ENCODE measurements around the gene TMSB10. TPM values are rescaled to one million over a fixed set of nuclear protein-coding genes. Genes with fewer than 3 reads are reported as not detected.

Gene TMSB10
- total RNA-seq, 2 experiments from 2014 or later, result 1,772 to 1,864 TPM

DNA sequence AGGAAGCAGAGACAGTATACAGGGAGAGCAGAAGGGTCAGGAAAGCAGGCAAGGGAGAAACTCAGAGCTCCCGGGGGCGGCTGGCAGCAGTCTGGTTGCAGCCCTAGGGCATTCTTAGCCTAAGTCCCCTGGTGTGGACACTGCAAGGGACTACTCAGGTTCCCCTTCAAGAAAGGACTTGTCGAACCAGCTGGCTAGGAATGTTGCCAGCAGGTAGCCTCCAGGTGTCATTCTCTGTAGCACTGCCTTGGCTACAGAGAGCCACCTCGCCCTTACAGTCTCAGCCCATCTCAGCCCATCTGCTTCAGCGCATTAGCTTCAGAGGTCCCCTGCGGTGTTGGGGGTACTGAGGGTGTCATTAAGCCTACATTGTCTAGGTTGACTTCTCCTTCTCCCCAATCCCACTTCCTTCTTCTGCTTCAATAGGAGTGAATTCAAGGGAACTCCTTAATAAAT is 11.3 kb upstream of the TMSB10 start:
- H3K27me3 Mint-ChIP-seq (ENCODE audit: low read depth), result no peaks in the 10 kb centered on the region
- peak overlapping the region; percentile 91 for H3K27ac Mint-ChIP-seq
- intact Hi-C loops (cut with micrococcal nuclease), result no loop called here
- CTCF ChIA-PET, result interaction anchor here (0.5 to 3.3 kb wide), 5 partner anchors 12 to 108 kb away, joined by 3 to 23 read pairs (median 4); no protein-coding TSS in a partner anchor
- H3K4me1 Mint-ChIP-seq (ENCODE audit: low read depth), result peaks cover 60% of the 10 kb centered on the region
- peak overlapping the region; percentile 59 for H3K4me3 Mint-ChIP-seq
- no peaks in the 10 kb centered on the region for H3K36me3 Mint-ChIP-seq (ENCODE audit: low read depth)
- peak; percentile 26 for DNase-seq
- no peaks in the 10 kb centered on the region for H3K9me3 Mint-ChIP-seq

DNA sequence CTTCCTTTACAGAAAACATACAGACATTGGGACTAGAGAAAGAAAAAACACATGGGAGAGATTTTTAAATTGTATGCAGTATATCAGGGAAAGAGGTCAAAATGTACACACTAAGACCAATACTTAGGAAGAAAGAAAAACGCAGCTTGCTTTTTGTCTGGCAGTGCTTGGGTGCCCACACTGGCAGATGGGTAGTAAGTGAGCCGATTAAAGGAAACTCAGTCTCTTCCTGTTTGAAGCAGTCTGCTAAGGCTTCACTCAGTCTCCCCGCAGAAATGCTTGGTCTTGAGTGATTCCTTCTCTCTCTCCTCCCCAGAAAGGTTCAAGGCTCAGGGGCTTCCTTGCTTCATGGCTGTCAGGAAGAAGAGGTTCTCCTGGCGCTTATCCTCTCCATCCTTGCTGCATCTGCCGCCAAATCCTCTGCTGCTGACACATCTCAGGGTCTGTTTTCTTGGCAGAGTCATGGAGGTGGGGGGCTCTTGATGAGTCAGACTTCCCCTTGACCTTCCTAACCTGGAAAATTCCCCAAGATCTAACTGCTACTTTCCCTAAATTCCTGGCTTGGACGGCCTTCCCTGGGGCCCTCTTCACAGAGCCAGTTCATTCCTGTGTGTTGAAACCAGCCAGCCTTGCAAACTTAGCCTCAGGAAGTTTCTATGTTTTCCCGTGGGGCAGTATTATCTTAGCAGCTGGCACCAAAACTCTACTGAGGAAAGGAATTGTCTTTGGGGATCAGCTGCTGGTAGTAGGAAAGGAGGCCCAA is 10.5 kb upstream of the TMSB10 start:
- DNase-seq, result peak; percentile 44
- no peaks in the 10 kb centered on the region for H3K9me3 Mint-ChIP-seq
- intact Hi-C loops (cut with micrococcal nuclease), result no loop called here
- peak overlapping the region; percentile 91 for H3K27ac Mint-ChIP-seq
- CTCF ChIA-PET, result interaction anchor here (1.2 to 3.3 kb wide), 4 partner anchors 12 to 107 kb away, joined by 3 to 23 read pairs (median 7); no protein-coding TSS in a partner anchor
- H3K4me3 Mint-ChIP-seq, result peak overlapping the region; percentile 59
- peaks cover 60% of the 10 kb centered on the region for H3K4me1 Mint-ChIP-seq (ENCODE audit: low read depth)
- H3K36me3 Mint-ChIP-seq (ENCODE audit: low read depth), result no peaks in the 10 kb centered on the region
- no peaks in the 10 kb centered on the region for H3K27me3 Mint-ChIP-seq (ENCODE audit: low read depth)

DNA sequence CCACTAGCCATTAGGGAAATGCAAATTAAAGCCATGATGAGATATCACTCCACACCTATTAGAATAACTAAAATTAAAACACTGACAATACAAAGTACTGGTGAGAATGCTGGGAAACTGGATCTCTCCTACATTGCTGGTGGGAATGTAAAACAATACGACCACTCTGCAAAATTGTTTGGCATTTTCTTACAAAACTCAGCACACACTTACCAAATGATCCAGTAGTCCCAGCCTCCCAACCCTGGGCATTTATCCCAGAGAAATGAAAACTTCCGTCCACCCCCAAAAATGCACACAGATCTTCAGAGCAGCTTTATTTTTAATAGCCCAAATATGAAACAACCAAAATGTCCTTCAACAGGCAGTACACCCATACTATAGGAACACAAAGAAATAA is 8.9 kb upstream of the TMSB10 start:
- CTCF ChIA-PET, result interaction anchor here (2.6 kb wide), 1 partner anchor 29 kb away, joined by 10 read pairs; no protein-coding TSS in a partner anchor
- peaks cover 54% of the 10 kb centered on the region for H3K4me1 Mint-ChIP-seq (ENCODE audit: low read depth)
- intact Hi-C loops (cut with micrococcal nuclease), result no loop called here
- H3K36me3 Mint-ChIP-seq (ENCODE audit: low read depth), result no peaks in the 10 kb centered on the region
- H3K9me3 Mint-ChIP-seq, result no peaks in the 10 kb centered on the region
- no peak overlapping the region for H3K27ac Mint-ChIP-seq
- no peaks in the 10 kb centered on the region for H3K27me3 Mint-ChIP-seq (ENCODE audit: low read depth)
- no peak for DNase-seq
- no peak overlapping the region for H3K4me3 Mint-ChIP-seq

DNA sequence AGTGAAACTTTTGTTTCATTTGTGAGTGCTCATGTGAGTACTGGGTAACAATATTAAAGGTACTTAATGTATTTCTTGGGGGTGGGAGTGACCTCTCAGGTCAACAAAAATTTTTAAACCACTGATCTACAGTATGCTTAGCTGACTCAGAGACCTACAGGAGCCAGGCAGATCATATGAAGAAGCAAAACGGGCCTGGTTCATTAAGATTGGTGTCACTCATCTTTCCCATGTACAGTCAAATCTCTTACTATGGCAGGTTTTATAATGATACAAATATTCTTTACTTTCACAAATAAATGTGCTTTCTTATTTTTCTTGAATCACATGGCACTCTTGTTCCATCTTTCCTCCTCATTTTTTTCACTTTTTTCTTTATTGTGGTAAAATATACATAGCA is 7.7 kb upstream of the TMSB10 start:
- peaks cover 57% of the 10 kb centered on the region for H3K4me1 Mint-ChIP-seq (ENCODE audit: low read depth)
- CTCF ChIA-PET, result interaction anchor here (2.6 kb wide), 2 partner anchors 9 to 28 kb away, joined by 10 read pairs; no protein-coding TSS in a partner anchor
- no peaks in the 10 kb centered on the region for H3K27me3 Mint-ChIP-seq (ENCODE audit: low read depth)
- peak overlapping the region; percentile 96 for H3K27ac Mint-ChIP-seq
- H3K4me3 Mint-ChIP-seq, result no peak overlapping the region
- intact Hi-C loops (cut with micrococcal nuclease), result loop anchor here (1.0 to 2.0 kb wide), 3 partner anchors 9 to 15 kb away; no protein-coding TSS in a partner anchor
- H3K9me3 Mint-ChIP-seq, result no peaks in the 10 kb centered on the region
- no peaks in the 10 kb centered on the region for H3K36me3 Mint-ChIP-seq (ENCODE audit: low read depth)
- DNase-seq, result peak; percentile 33

DNA sequence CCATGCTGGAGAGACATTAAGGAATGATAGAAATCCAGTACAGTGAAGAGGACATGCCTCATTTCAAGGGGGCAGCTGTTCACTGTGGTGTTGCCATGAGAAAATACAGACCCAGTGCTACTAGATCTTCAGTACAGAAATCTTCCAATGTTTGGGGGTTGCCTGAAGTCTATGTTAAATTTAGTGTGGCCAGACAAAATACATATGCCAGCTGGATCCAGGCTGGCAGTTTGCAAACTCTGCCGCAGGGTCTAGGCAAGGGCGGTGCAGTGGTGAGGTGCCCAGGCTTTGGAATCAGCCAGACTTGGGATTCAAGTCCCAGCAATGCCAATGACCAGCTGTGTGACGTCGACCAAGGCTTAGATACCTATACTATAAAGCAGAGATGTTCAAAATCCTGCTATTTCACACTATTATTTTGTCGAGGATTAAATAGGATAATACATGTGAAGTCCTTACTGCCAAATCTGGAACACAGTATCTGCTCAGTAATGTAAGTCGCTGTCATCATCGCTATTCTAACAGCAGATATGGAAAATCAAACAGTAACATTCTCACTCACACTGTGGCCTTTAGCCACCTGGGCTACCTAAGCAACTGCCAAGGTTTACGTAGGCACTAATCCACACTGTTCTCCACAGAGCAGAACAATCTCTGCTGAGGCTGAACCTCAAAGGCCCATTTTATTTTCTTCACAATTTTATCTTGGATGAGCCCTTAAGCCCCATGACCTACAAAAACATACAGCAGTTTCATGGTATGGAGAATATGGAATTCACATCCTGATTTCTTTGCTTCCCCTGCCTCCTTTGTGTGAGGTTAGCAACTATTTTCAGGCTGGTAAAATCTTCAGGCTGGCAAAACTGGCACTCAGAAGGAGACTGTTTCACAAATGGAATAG is 5.9 kb upstream of the TMSB10 start:
- Mint-ChIP-seq H3K27ac (peak overlapping the region; percentile 96), H3K27me3 (ENCODE audit: low read depth) (no peaks in the 10 kb centered on the region), H3K36me3 (ENCODE audit: low read depth) (no peaks in the 10 kb centered on the region), H3K4me3 (no peak overlapping the region), H3K4me1 (ENCODE audit: low read depth) (peaks cover 62% of the 10 kb centered on the region), H3K9me3 (no peaks in the 10 kb centered on the region)
- DNase-seq, result no peak
- intact Hi-C loops (cut with micrococcal nuclease), result loop anchor here (2.0 kb wide), 1 partner anchor 17 kb away; no protein-coding TSS in a partner anchor
- CTCF ChIA-PET, result interaction anchor here (0.6 to 2.6 kb wide), 4 partner anchors 11 to 35 kb away, joined by 3 to 10 read pairs (median 9); no protein-coding TSS in a partner anchor

DNA sequence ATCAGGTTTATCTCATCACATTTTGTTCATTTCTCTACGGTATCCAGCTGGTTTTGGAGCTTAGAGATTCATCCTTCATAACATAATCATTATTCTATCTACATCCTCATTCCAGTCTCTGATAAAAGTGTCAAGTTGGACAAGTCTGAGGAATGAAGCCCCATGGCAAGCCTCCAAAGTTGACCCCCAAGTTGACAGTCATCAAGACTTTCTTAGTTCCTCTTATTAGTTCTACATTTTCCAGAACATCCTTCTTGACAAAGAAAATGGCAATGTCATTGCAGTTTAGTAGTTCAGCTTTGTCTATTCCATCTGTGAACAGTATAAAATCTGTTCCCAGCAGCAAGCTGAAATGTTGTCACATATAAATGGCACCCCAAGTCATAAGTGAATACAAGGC is 4.5 kb upstream of the TMSB10 start:
- no peak for DNase-seq
- H3K9me3 Mint-ChIP-seq, result no peaks in the 10 kb centered on the region
- CTCF ChIA-PET, result interaction anchor here (0.9 to 1.4 kb wide), 3 partner anchors 19 to 25 kb away, joined by 4 to 6 read pairs (median 5); no protein-coding TSS in a partner anchor
- H3K4me1 Mint-ChIP-seq (ENCODE audit: low read depth), result peaks cover 53% of the 10 kb centered on the region
- H3K27ac Mint-ChIP-seq, result no peak overlapping the region
- peaks cover 2% of the 10 kb centered on the region for H3K36me3 Mint-ChIP-seq (ENCODE audit: low read depth)
- no peak overlapping the region for H3K4me3 Mint-ChIP-seq
- intact Hi-C loops (cut with micrococcal nuclease), result no loop called here
- no peaks in the 10 kb centered on the region for H3K27me3 Mint-ChIP-seq (ENCODE audit: low read depth)

DNA sequence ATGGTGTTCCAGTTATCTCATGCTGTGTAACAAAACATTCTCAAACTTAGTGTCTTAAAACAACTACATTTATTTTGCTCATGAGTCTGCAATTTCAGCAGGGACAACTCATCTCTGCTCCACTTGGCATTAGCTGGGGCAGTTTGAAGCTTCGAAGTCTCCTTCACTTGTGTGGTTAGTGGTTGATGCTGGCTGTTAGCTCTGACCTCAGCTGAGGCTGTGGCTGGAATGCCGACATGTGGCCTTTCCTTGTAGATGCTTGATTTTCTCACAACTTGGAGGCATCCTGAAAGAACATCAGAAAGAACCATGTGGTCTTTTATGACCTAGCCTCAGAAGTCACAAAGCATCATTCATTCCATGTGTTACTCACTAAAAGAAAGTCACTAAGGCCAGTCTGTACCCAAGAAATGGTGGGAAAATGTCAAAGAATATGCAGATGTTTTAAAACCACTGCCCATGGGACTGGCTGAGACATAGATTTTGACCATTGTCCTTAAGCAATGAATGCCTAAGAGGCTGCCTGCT is 3.8 kb upstream of the TMSB10 start:
- DNase-seq, result no peak
- Mint-ChIP-seq H3K4me1 (ENCODE audit: low read depth) (peaks cover 47% of the 10 kb centered on the region), H3K36me3 (ENCODE audit: low read depth) (peaks cover 8% of the 10 kb centered on the region), H3K27ac (no peak overlapping the region), H3K27me3 (ENCODE audit: low read depth) (no peaks in the 10 kb centered on the region), H3K4me3 (no peak overlapping the region), H3K9me3 (no peaks in the 10 kb centered on the region)
- intact Hi-C loops (cut with micrococcal nuclease), result no loop called here
- CTCF ChIA-PET, result interaction anchor here (0.9 to 1.4 kb wide), 4 partner anchors 13 to 45 kb away, joined by 3 to 5 read pairs (median 4); no protein-coding TSS in a partner anchor

DNA sequence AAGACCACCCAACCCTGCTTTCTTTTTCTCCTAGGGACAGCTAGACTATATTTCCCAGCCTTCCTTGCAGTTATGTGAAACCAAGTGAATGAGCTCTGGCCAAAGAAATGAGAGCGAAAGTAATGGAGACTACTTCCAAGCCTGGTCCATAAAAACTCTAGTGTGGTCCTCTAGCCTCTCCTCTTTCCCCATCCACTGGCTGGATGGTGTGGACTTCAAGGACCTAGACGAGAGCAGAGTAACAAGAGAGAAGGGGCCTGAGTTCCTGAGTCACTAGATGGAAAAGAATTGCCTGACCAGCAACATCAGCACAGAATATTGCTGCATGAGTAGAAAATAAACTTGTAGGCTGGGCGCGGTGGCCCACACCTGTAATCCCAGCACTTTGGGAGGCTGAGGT is 2.9 kb upstream of the TMSB10 start:
- CTCF ChIA-PET, result interaction anchor here (0.9 to 1.2 kb wide), 3 partner anchors 14 to 44 kb away, joined by 3 read pairs; no protein-coding TSS in a partner anchor
- H3K27ac Mint-ChIP-seq, result no peak overlapping the region
- H3K36me3 Mint-ChIP-seq (ENCODE audit: low read depth), result peaks cover 16% of the 10 kb centered on the region
- no peak overlapping the region for H3K4me3 Mint-ChIP-seq
- H3K4me1 Mint-ChIP-seq (ENCODE audit: low read depth), result peaks cover 47% of the 10 kb centered on the region
- no peaks in the 10 kb centered on the region for H3K27me3 Mint-ChIP-seq (ENCODE audit: low read depth)
- intact Hi-C loops (cut with micrococcal nuclease), result no loop called here
- no peaks in the 10 kb centered on the region for H3K9me3 Mint-ChIP-seq
- DNase-seq, result no peak

DNA sequence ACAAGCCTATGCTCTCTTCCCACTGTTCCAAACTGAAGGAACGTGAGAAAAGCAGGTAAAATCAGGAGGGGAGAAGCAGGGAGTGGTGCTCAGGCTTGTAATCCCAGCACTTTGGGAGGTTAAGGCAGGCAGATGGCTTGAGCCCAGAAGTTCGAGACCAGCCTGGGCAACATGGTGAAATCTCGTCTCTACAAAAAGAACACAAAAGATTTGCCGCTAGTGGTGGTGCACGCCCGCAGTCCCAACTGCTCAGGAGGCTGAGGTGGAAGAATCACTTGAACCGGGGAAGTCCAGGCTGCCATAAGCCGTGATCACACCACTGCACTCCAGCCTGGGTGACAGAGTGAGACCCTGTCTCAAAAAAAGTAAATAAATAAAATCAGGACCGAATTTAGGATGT is 1.3 kb upstream of the TMSB10 start:
- no peak overlapping the region for H3K27ac Mint-ChIP-seq
- intact Hi-C loops (cut with micrococcal nuclease), result no loop called here
- peaks cover 1% of the 10 kb centered on the region for H3K9me3 Mint-ChIP-seq
- peaks cover 21% of the 10 kb centered on the region for H3K36me3 Mint-ChIP-seq (ENCODE audit: low read depth)
- peaks cover 46% of the 10 kb centered on the region for H3K4me1 Mint-ChIP-seq (ENCODE audit: low read depth)
- no peak for DNase-seq
- no peaks in the 10 kb centered on the region for H3K27me3 Mint-ChIP-seq (ENCODE audit: low read depth)
- CTCF ChIA-PET, result interaction anchor here (1.2 to 5.1 kb wide), 3 partner anchors 10 to 22 kb away, joined by 4 to 43 read pairs (median 28); no protein-coding TSS in a partner anchor
- peak overlapping the region; percentile 78 for H3K4me3 Mint-ChIP-seq

DNA sequence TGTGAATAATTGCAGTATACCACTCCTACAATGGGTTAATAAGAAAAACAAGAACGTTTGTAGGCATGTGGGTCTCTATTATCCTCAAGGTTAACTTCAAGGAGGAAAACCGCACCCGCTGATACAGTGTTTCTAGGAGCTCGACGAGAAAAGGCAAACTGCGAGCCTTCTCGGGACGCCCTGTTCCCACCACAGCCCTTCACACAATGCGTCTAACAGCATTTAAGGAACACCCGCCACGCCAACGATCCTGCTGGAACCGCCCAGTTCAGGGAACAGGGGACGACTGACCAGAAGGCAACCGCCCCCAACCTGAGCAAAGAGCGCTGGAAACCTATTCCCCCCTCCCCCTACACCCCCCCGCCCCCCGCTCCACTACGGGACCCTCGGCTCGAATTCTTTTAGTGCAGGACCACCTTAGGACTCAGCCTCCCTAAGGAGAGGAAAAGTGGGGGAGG is 710 bp upstream of the TMSB10 start:
- Mint-ChIP-seq H3K27me3 (ENCODE audit: low read depth) (no peaks in the 10 kb centered on the region), H3K4me3 (peak overlapping the region; percentile 78), H3K36me3 (ENCODE audit: low read depth) (peaks cover 27% of the 10 kb centered on the region), H3K4me1 (ENCODE audit: low read depth) (peaks cover 44% of the 10 kb centered on the region), H3K27ac (peak overlapping the region; percentile 80), H3K9me3 (peaks cover 7% of the 10 kb centered on the region)
- intact Hi-C loops (cut with micrococcal nuclease), result loop anchor here (1.0 kb wide), 3 partner anchors 16 to 23 kb away; partner anchors contain the start of gene TRABD2A
- DNase-seq, result peak; percentile 39
- CTCF ChIA-PET, result interaction anchor here (1.2 to 5.1 kb wide), 3 partner anchors 9 to 21 kb away, joined by 4 to 43 read pairs (median 28); no protein-coding TSS in a partner anchor

DNA sequence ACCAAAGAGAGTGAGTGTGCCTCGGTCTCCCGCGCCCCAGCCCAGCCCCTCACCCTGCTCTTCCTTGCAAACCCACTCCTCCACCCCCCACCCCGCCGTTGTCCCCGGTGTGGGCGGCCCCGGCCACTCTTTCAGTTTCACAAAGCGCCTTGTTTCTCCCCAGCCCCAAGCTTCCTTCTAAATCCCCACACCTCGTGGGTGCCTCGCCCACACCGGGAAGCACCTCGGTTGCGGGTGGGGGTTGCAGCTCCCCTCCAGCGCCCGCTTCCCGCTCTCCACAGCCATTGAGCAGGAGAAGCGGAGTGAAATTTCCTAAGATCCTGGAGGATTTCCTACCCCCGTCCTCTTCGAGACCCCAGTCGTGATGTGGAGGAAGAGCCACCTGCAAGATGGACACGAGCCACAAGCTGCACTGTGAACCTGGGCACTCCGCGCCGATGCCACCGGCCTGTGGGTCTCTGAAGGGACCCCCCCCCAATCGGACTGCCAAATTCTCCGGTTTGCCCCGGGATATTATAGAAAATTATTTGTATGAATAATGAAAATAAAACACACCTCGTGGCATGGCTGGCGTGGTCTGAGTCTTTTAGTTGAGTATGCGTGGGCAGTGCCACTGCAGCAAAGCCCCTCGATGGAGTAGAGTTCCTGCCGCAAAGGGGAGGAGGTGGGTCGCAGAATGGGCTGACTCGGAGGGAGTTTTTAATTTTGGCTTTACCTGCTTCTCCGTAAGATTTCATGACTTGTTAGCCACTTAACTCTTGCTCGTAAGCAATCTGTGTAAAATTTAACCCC is 848 bp downstream of the TMSB10 start:
- Mint-ChIP-seq H3K4me1 (ENCODE audit: low read depth) (peaks cover 45% of the 10 kb centered on the region), H3K36me3 (ENCODE audit: low read depth) (peaks cover 29% of the 10 kb centered on the region), H3K4me3 (peak overlapping the region; percentile 86), H3K9me3 (peaks cover 10% of the 10 kb centered on the region), H3K27me3 (ENCODE audit: low read depth) (no peaks in the 10 kb centered on the region), H3K27ac (peak overlapping the region; percentile 92)
- intact Hi-C loops (cut with micrococcal nuclease), result loop anchor here (1.0 kb wide), 1 partner anchor 8 kb away; no protein-coding TSS in a partner anchor
- CTCF ChIA-PET, result interaction anchor here (0.8 to 5.1 kb wide), 9 partner anchors 11 to 50 kb away, joined by 3 to 43 read pairs (median 4); partner anchors contain the start of gene TRABD2A
- peak; percentile 68 for DNase-seq
